Panc1 (cell line): Measurements from ENCODE around the gene CEPT1. TPM values are rescaled to one million over a fixed set of nuclear protein-coding genes. Genes with fewer than 3 reads are reported as not detected.

ENCODE experiments used
- ATAC-seq: fragments of 200-7000 bp; cut with Tn5 transposase; 2 replicates; pipeline ENCODE4 v1.9.1; 2020; ENCODE audit warnings: mild to moderate bottlenecking, moderate library complexity
- BruUV-seq: library from RNA; stranded (reverse); fragments of 400-500 nt; replicated peaks from 2 replicates; lab custom pipeline; 2021; lab: Mats Ljungman, UMichigan
- CTCF ChIA-PET: fragments of 300-600 bp; sonication (Branson Sonifier 250); formaldehyde crosslinking; loops from one replicate; lab custom pipeline; 2022; ENCODE audit warnings: antibody characterized with exemption; lab: Charles Lee
- POLR2A ChIA-PET: fragments of 300-600 bp; sonication (Branson Sonifier 250); formaldehyde crosslinking; loops from one replicate; lab custom pipeline; 2022; ENCODE audit warnings: antibody characterized with exemption; lab: Charles Lee
- DNase-seq: peaks from one replicate; pipeline ENCODE4 v3.0.0-alpha.2; 2010; ENCODE audit warnings: low read depth, low spot score
- H3K27ac ChIP-seq: 2 replicates; pipeline ENCODE4 v1.5.1; 2011; ENCODE audit warnings: mild to moderate bottlenecking, low read length, inconsistent platforms
- H3K27me3 ChIP-seq: fragments of 200-500 bp; sonication (Bioruptor generic); 2 replicates; pipeline ENCODE4 v1.6.0; 2014; ENCODE audit warnings: low read length, inconsistent platforms; ENCODE audit not compliant: control insufficient read depth, insufficient read depth
- H3K36me3 ChIP-seq: fragments of 200-500 bp; sonication (Bioruptor generic); 2 replicates; pipeline ENCODE4 v1.5.1; 2014; ENCODE audit warnings: inconsistent platforms, mild to moderate bottlenecking, low read length, moderate library complexity; ENCODE audit not compliant: control insufficient read depth, insufficient read depth
- H3K4me1 ChIP-seq: 2 replicates; pipeline ENCODE4 v1.5.1; 2011; ENCODE audit warnings: inconsistent platforms, mild to moderate bottlenecking, low read length, moderate library complexity; ENCODE audit not compliant: control insufficient read depth, insufficient read depth
- H3K4me3 ChIP-seq, 2 experiments: 2 replicates each; pipeline ENCODE4 v1.5.1; 2011 to 2012; ENCODE audit warnings: low read depth in 2 of 2, low read length in 2 of 2, mild to moderate bottlenecking in 2 of 2, inconsistent platforms in 1 of 2, moderate library complexity in 1 of 2
- H3K9me3 ChIP-seq: fragments of 200-500 bp; sonication (Bioruptor generic); 2 replicates; pipeline ENCODE4 v1.5.1; 2014; ENCODE audit warnings: low read depth, mild to moderate bottlenecking, inconsistent platforms, low read length, moderate library complexity; ENCODE audit not compliant: control insufficient read depth, insufficient read depth
- POLR2AphosphoS5 ChIP-seq: IDR thresholded peaks from 2 replicates; pipeline ENCODE4 v1.6.1; 2012; ENCODE audit warnings: mild to moderate bottlenecking, low read depth, low read length, moderate library complexity
- SIN3A ChIP-seq: IDR thresholded peaks from 2 replicates; pipeline ENCODE4 v1.6.1; 2012; ENCODE audit warnings: low read depth, mild to moderate bottlenecking, low read length, moderate library complexity, borderline replicate concordance; ENCODE audit not compliant: insufficient read depth
- TCF7L2 ChIP-seq: IDR thresholded peaks from 2 replicates; pipeline ENCODE4 v1.6.1; 2011; ENCODE audit warnings: mild to moderate bottlenecking, low read depth, low read length, inconsistent platforms
- in situ Hi-C: cut with HindIII; loops from 2 replicates; pipeline ENCODE4 v1.10.0; 2016; ENCODE audit warnings: low sequenced_read_pairs, low pct_unique_long_range_greater_than_20kb
- intact Hi-C: fragments of 100-400 bp; cut with micrococcal nuclease; formaldehyde crosslinking; loops from one replicate; pipeline ENCODE4 v1.10.0; 2022; ENCODE audit not compliant: unreplicated experiment
- total RNA-seq: library from RNA; stranded (reverse); gene quantifications from one replicate; pipeline ENCODE4 v1.2.1, GENCODE V29; 2021; ENCODE audit not compliant: unreplicated experiment
- TF ChIP-seq, protein P1 (sequence below): fragments of 450-650 bp; IDR thresholded peaks from 2 replicates; pipeline ENCODE4 v1.5.1; 2017; ENCODE audit warnings: mild to moderate bottlenecking
- TF ChIP-seq, protein P2 (sequence below), 2 experiments: IDR thresholded peaks; 2 replicates each; pipeline ENCODE4 v1.6.1; 2011 to 2012; ENCODE audit warnings: low read depth in 2 of 2, control low read depth in 1 of 2, low read length in 1 of 2, mild to moderate bottlenecking in 1 of 2, moderate library complexity in 1 of 2; ENCODE audit not compliant: insufficient read depth in 1 of 2

The CEPT1 gene
- total RNA-seq, 1 experiment from 2014 or later: 21.9 TPM

DNA sequence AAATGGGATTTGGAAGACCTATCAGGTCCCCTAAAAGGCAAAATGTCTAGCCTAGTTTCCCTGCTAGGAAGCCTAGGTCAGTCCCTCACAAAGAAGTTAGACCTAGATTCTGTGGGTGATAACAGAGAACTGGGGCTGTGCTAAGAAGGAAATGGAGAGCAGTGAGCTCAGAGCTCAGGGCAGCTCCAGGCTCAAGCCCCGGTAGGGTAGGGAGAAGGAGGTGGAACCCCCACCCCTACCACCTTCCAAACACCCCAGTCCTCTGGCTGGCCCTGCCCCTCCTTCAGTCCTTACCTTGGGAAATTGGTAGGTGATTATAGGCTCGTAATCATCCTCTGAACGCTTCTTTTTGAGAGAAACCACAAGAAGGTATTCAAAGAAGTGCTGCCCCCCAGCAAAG, 59.3 kb downstream of the CEPT1 start:
- CTCF ChIA-PET: interaction anchor here (1.6 kb wide), 1 partner anchor 24 kb away, joined by 3 read pairs; no protein-coding TSS in a partner anchor
- Histone ChIP-seq H3K27me3 (no peaks in the 10 kb centered on the region), H3K4me1 (no peaks in the 10 kb centered on the region), H3K4me3 (no peak overlapping the region), H3K9me3 (no peaks in the 10 kb centered on the region), H3K27ac (no peak overlapping the region), H3K36me3 (no peaks in the 10 kb centered on the region; the same call in 1 of the 2 replicates)
- DNase-seq: no peak
- no peak for ATAC-seq
- intact Hi-C loops: no loop called here
- POLR2A ChIA-PET: no interaction called here
- TF ChIP-seq, protein P1, sequence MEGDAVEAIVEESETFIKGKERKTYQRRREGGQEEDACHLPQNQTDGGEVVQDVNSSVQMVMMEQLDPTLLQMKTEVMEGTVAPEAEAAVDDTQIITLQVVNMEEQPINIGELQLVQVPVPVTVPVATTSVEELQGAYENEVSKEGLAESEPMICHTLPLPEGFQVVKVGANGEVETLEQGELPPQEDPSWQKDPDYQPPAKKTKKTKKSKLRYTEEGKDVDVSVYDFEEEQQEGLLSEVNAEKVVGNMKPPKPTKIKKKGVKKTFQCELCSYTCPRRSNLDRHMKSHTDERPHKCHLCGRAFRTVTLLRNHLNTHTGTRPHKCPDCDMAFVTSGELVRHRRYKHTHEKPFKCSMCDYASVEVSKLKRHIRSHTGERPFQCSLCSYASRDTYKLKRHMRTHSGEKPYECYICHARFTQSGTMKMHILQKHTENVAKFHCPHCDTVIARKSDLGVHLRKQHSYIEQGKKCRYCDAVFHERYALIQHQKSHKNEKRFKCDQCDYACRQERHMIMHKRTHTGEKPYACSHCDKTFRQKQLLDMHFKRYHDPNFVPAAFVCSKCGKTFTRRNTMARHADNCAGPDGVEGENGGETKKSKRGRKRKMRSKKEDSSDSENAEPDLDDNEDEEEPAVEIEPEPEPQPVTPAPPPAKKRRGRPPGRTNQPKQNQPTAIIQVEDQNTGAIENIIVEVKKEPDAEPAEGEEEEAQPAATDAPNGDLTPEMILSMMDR: no peak
- no peak for TF ChIP-seq SIN3A
- TF ChIP-seq, protein P2, sequence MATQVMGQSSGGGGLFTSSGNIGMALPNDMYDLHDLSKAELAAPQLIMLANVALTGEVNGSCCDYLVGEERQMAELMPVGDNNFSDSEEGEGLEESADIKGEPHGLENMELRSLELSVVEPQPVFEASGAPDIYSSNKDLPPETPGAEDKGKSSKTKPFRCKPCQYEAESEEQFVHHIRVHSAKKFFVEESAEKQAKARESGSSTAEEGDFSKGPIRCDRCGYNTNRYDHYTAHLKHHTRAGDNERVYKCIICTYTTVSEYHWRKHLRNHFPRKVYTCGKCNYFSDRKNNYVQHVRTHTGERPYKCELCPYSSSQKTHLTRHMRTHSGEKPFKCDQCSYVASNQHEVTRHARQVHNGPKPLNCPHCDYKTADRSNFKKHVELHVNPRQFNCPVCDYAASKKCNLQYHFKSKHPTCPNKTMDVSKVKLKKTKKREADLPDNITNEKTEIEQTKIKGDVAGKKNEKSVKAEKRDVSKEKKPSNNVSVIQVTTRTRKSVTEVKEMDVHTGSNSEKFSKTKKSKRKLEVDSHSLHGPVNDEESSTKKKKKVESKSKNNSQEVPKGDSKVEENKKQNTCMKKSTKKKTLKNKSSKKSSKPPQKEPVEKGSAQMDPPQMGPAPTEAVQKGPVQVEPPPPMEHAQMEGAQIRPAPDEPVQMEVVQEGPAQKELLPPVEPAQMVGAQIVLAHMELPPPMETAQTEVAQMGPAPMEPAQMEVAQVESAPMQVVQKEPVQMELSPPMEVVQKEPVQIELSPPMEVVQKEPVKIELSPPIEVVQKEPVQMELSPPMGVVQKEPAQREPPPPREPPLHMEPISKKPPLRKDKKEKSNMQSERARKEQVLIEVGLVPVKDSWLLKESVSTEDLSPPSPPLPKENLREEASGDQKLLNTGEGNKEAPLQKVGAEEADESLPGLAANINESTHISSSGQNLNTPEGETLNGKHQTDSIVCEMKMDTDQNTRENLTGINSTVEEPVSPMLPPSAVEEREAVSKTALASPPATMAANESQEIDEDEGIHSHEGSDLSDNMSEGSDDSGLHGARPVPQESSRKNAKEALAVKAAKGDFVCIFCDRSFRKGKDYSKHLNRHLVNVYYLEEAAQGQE (IDR thresholded peaks at IDR 0.05; ENCODE audit: insufficient read depth in 1 of 2, low read depth in 2 of 2, low read length in 1 of 2): no peak
- no peak for TF ChIP-seq POLR2AphosphoS5
- TF ChIP-seq TCF7L2: no peak
- in situ Hi-C loops: no loop called here
- no TSS peak for BruUV-seq

DNA sequence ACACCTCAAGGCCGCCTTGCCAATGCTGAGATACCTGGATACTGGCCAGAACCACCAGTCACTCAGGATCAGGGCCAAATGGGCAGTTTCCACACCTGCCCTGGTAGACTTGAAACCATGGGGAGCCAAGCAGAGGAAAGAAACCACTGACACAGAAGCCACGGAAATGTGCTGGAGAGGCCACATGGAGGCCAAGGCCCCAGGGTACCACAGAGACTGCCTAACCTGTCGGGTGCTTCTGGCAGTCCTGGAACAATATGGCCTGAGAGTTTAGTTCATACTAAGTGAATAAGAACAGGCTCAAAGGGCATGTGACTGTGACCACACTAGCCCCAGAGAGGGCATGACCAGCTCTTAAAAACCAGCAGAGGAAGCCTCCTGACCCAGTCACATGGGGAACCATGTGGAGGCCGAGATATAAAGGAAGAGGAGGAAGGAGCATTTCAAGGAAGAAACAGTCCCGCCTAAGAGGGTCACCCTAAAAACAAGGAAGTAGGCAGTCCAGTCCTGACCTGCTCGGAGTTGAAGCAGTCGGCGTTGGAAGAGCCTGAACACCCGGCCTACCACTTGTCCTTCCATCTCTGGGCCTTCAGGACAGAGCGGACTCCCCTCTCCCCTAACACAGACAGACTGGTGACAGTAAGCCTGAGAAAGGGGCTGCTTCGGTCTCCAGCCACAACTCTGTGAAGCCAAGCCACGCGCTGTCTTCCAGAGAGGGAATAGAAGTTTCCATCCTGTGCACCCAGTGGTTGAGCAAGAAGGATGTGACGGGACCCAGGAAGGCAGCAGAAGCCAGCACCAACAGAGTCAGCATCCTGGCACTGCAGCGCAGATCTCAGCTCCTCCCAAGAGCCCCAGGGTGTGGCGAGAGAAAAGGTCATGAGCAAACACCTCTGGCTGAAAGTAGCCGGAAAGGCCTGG, 60.1 kb downstream of the CEPT1 start, which contains the start of gene DENND2D:
Gene DENND2D, minus strand, starts transcription at position 766 of the 921 bp plus-strand sequence. Its CDS starts 187 bp downstream, at position 579.
- no peak within 1 kb of the TSS for H3K4me3 ChIP-seq
- H3K27ac ChIP-seq: no peak within 1 kb of the TSS
- peaks cover under 1% of the 10 kb centered on the region; the same call in 1 of the 2 replicates for H3K27me3 ChIP-seq
- no TSS peak for BruUV-seq
- H3K4me1 ChIP-seq: no peaks in the 10 kb centered on the region
- DNase-seq: no peak
- TF ChIP-seq, protein P1: no peak
- TF ChIP-seq POLR2AphosphoS5 (no peak), SIN3A (no peak), TCF7L2 (no peak)
- TF ChIP-seq, protein P2 (IDR thresholded peaks at IDR 0.05; ENCODE audit: insufficient read depth in 1 of 2, low read depth in 2 of 2, low read length in 1 of 2): no peak
- H3K36me3 ChIP-seq: no peaks in the 10 kb centered on the region; the same call in 1 of the 2 replicates
- in situ Hi-C loops (no loop called here), intact Hi-C loops (no loop called here)
- H3K9me3 ChIP-seq: no peaks in the 10 kb centered on the region
- CTCF ChIA-PET: no interaction called here
- POLR2A ChIA-PET: no interaction called here
- no peak for ATAC-seq
